ENCODE results near the gene KIR2DL4.
"Not testable (repeated sequence)": the region's sequence is repeated elsewhere in the genome, so short reads cannot be mapped to it uniquely, and the experiment has no call there.

KIR2DL4 gene

DNA sequence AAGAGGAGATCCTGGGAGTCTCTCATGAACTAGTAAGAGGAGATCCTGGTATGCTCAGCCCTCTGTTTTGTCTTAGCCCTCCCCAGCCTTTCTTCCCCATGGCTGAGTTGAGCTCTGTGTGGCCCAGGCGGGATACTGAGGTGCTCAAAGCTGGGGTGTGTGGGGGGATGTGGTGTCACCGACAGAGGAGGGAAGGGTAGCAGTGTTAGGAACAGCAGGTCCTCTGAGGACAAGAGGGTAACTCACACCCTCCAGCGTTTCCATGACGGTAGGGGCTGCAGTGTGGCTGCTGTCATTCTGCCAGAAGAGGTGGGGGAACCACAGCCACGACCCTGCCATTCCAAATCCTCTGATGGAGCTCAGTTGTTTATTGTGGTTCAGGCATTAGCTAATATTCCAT lies 691 bp downstream of the KIR2DL4 start:
- no peak for TF ChIP-seq CTCF (conservative IDR thresholded peaks at IDR 0.05; ENCODE audit: low read depth, low read length)
- Histone ChIP-seq H3K27ac (no peak overlapping the region), H3K9ac (no peak overlapping the region), H3K4me1 (ENCODE audit: low read depth, poor library complexity, severe bottlenecking) (no peaks in the 10 kb centered on the region), H3K79me2 (ENCODE audit: insufficient read depth, low read depth) (no peaks in the 10 kb centered on the region), H3K4me2 (no peak overlapping the region), H4K20me1 (ENCODE audit: insufficient read depth) (no peaks in the 10 kb centered on the region), H3K27me3 (ENCODE audit: insufficient read depth, low read depth) (peaks cover 15% of the 10 kb centered on the region; the same call in 1 of the 2 replicates), H2AFZ (ENCODE audit: low read depth) (no peak overlapping the region), H3K36me3 (ENCODE audit: insufficient read depth) (no peaks in the 10 kb centered on the region), H3K4me3 (IDR thresholded peaks at IDR 0.05; ENCODE audit: insufficient read depth, low read depth, low read length) (no peak overlapping the region)

GRCh38 chr19:54804571-54804970 lies 1.2 kb downstream of the KIR2DL4 start:
- peaks cover 14% of the 10 kb centered on the region; the same call in 1 of the 2 replicates for H3K27me3 ChIP-seq (ENCODE audit: insufficient read depth, low read depth)
- H3K4me3 ChIP-seq (IDR thresholded peaks at IDR 0.05; ENCODE audit: insufficient read depth, low read depth, low read length) = no peak overlapping the region
- no peaks in the 10 kb centered on the region for H4K20me1 ChIP-seq (ENCODE audit: insufficient read depth)
- no peaks in the 10 kb centered on the region for H3K36me3 ChIP-seq (ENCODE audit: insufficient read depth)
- no peak overlapping the region for H3K9ac ChIP-seq
- no peak for TF ChIP-seq CTCF (conservative IDR thresholded peaks at IDR 0.05; ENCODE audit: low read depth, low read length)
- no peaks in the 10 kb centered on the region for H3K79me2 ChIP-seq (ENCODE audit: insufficient read depth, low read depth)
- H3K27ac ChIP-seq = no peak overlapping the region
- H2AFZ ChIP-seq (ENCODE audit: low read depth) = no peak overlapping the region
- H3K4me1 ChIP-seq (ENCODE audit: low read depth, poor library complexity, severe bottlenecking) = no peaks in the 10 kb centered on the region
- H3K4me2 ChIP-seq = no peak overlapping the region

DNA sequence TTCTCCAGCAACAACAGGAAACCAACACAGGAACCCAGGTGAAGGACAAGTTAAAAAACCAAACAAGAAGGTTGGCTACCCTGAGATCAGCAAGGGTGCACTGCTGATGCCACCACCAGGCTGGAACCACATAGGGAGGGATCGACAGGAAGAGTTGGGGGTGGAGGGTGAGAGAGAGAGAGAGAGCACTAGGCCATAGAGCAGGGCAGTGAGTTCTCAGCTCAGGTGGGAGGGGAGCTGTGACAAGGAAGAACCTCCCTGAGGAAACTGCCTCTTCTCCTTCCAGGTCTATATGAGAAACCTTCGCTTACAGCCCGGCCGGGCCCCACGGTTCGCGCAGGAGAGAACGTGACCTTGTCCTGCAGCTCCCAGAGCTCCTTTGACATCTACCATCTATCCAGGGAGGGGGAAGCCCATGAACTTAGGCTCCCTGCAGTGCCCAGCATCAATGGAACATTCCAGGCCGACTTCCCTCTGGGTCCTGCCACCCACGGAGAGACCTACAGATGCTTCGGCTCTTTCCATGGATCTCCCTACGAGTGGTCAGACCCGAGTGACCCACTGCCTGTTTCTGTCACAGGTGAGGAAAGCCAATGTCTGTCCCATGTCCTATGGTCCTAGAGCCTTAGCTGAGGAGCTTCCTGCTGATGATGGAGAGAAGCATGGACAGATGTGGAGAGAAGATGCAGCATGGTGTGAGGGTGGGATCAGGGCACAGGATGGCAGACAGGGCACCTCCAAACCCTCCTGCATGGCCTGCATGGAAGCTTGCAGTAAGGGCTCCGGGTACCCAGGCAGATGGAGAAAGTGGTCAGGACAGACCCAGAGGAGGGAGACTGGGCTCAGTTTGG lies 2.5 kb downstream of the KIR2DL4 start:
- no peak overlapping the region for H3K4me2 ChIP-seq
- no peak overlapping the region for H3K4me3 ChIP-seq (IDR thresholded peaks at IDR 0.05; ENCODE audit: insufficient read depth, low read depth, low read length)
- H2AFZ ChIP-seq (ENCODE audit: low read depth) = no peak overlapping the region
- TF ChIP-seq CTCF (conservative IDR thresholded peaks at IDR 0.05; ENCODE audit: low read depth, low read length) = no peak
- no peaks in the 10 kb centered on the region for H3K36me3 ChIP-seq (ENCODE audit: insufficient read depth)
- H3K27ac ChIP-seq = no peak overlapping the region
- peaks cover 16% of the 10 kb centered on the region; the same call in 1 of the 2 replicates for H3K27me3 ChIP-seq (ENCODE audit: insufficient read depth, low read depth)
- H3K4me1 ChIP-seq (ENCODE audit: low read depth, poor library complexity, severe bottlenecking) = no peaks in the 10 kb centered on the region
- H4K20me1 ChIP-seq (ENCODE audit: insufficient read depth) = no peaks in the 10 kb centered on the region
- H3K79me2 ChIP-seq (ENCODE audit: insufficient read depth, low read depth) = no peaks in the 10 kb centered on the region
- no peak overlapping the region for H3K9ac ChIP-seq

- H3K27me3 ChIP-seq (ENCODE audit: insufficient read depth, low read depth) = peaks cover 17% of the 10 kb centered on the region; the same call in 1 of the 2 replicates
- TF ChIP-seq CTCF (conservative IDR thresholded peaks at IDR 0.05; ENCODE audit: low read depth, low read length) = no peak
- no peaks in the 10 kb centered on the region for H3K36me3 ChIP-seq (ENCODE audit: insufficient read depth)
- H2AFZ ChIP-seq (ENCODE audit: low read depth) = no peak overlapping the region
- no peaks in the 10 kb centered on the region for H3K79me2 ChIP-seq (ENCODE audit: insufficient read depth, low read depth)
- no peak overlapping the region for H3K4me2 ChIP-seq
- no peaks in the 10 kb centered on the region for H3K4me1 ChIP-seq (ENCODE audit: low read depth, poor library complexity, severe bottlenecking)
- no peak overlapping the region for H3K4me3 ChIP-seq (IDR thresholded peaks at IDR 0.05; ENCODE audit: insufficient read depth, low read depth, low read length)
- H3K27ac ChIP-seq = no peak overlapping the region
- no peaks in the 10 kb centered on the region for H4K20me1 ChIP-seq (ENCODE audit: insufficient read depth)
- H3K9ac ChIP-seq = no peak overlapping the region
These were observed 3.1 kb downstream of the KIR2DL4 start for GRCh38 chr19:54806516-54806838.

DNA sequence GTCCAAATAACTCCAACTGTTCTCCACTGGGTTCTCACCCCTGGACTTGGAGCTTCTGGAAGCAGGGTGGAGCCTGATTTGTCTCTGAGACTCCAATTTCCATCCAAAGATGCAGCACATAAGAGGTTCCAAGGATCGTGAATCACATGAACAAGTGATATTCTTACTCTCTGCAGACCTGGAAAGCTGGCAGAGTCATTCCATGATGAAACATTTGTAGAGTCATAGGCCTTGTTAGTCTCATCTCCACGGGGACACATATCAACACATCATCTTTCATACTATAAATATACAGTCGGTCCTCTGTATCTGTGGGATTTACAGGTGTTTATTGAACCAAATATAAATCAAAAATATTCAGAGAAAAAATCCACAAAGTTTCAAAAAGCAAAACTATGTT lies 11.2 kb downstream of the KIR2DL4 start:
- H3K79me2 ChIP-seq (ENCODE audit: insufficient read depth, low read depth); H3K4me2 ChIP-seq; H3K27ac ChIP-seq; H3K36me3 ChIP-seq (ENCODE audit: insufficient read depth); H3K9ac ChIP-seq; H3K4me1 ChIP-seq (ENCODE audit: low read depth, poor library complexity, severe bottlenecking); H4K20me1 ChIP-seq (ENCODE audit: insufficient read depth); H2AFZ ChIP-seq (ENCODE audit: low read depth); H3K27me3 ChIP-seq (ENCODE audit: insufficient read depth, low read depth); H3K4me3 ChIP-seq (IDR thresholded peaks at IDR 0.05; ENCODE audit: insufficient read depth, low read depth, low read length): not testable (repeated sequence)

DNA sequence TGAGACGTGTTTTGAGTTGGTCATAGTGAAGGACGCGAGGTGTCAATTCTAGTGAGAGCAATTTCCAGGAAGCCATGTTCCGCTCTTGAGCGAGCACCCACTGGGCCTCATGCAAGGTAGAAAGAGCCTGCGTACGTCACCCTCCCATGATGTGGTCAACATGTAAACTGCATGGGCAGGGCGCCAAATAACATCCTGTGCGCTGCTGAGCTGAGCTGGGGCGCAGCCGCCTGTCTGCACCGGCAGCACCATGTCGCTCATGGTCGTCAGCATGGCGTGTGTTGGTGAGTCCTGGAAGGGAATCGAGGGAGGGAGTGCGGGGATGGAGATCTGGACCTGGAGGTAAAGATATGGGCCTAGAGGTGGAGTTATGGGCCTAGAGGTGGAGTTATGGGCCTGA lies 12.8 kb downstream of the KIR2DL4 start, which contains the start of gene KIR3DL1:
TSS of gene KIR3DL1 (plus strand) at position 218 of the 400 bp plus-strand sequence.
- H3K9ac ChIP-seq; H3K36me3 ChIP-seq (ENCODE audit: insufficient read depth); H3K27ac ChIP-seq; H3K79me2 ChIP-seq (ENCODE audit: insufficient read depth, low read depth); H4K20me1 ChIP-seq (ENCODE audit: insufficient read depth); H3K27me3 ChIP-seq (ENCODE audit: insufficient read depth, low read depth); H3K4me1 ChIP-seq (ENCODE audit: low read depth, poor library complexity, severe bottlenecking); H2AFZ ChIP-seq (ENCODE audit: low read depth); H3K4me2 ChIP-seq; H3K4me3 ChIP-seq (IDR thresholded peaks at IDR 0.05; ENCODE audit: insufficient read depth, low read depth, low read length): not testable (repeated sequence)

Data from KMS-11 (cell line).